GM19035 (cell line): ENCODE measurements around the gene TUBGCP5.

Experiments used
- ATAC-seq: cut with Tn5 transposase; IDR thresholded peaks from one replicate; pipeline ENCODE4 v1.9.1; 2021; ENCODE audit not compliant: unreplicated experiment

The TUBGCP5 gene

DNA sequence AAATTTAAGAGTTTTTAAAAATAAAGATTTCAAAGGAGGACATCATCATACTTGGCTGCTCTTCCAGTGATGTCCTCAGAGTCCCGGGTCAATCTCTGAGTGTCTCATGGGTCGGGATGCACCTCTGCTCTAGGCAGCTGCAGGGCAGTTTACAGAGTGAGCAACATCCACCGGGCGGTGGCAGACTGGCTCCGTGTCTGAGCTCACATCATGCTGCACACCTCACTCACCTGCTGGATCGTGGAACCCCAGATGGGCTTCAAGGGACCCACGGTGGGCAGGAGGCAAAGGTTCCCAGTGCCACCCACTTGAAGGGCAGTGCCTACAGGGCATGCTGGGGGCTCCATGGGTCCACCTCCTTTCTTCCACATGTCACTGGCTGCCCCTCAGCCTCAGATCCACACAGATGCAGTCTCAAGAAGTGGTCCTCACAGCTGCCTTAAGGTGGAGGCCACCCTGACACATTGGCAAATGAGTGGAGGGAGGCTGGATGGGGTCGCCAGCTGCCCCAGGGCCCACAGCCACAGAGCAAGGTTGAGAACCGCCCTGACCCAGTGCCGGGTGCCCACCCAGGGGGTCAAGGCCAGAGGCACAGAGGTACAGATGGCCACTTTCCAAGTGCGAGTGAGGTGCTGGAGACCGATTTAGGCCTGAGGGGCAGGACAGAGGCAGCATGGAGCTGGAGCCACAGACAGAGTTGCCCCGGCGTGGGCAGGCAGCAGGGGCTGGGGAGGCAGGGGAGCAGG, 84.4 kb downstream of the TUBGCP5 start:
- ATAC-seq: no peak

DNA sequence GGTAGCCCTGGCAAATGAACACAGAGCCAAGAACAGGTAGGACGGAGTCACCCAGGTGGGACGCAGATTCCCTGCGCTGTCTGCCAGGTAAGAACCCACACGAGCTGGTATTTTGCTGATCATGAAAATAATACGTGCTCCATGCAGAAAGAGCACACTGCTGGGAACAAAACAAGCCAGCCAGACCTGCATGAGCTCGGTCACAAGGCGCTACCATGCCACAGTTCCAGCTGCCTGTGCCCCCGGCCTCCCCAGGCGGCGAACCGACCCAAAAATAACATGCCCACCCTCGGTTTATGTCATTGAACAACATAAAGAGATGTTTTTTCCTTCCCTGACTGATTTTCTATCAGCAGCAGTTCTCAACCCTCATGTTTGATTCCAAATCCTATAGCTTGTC, 85.0 kb downstream of the TUBGCP5 start:
- no peak for ATAC-seq

DNA sequence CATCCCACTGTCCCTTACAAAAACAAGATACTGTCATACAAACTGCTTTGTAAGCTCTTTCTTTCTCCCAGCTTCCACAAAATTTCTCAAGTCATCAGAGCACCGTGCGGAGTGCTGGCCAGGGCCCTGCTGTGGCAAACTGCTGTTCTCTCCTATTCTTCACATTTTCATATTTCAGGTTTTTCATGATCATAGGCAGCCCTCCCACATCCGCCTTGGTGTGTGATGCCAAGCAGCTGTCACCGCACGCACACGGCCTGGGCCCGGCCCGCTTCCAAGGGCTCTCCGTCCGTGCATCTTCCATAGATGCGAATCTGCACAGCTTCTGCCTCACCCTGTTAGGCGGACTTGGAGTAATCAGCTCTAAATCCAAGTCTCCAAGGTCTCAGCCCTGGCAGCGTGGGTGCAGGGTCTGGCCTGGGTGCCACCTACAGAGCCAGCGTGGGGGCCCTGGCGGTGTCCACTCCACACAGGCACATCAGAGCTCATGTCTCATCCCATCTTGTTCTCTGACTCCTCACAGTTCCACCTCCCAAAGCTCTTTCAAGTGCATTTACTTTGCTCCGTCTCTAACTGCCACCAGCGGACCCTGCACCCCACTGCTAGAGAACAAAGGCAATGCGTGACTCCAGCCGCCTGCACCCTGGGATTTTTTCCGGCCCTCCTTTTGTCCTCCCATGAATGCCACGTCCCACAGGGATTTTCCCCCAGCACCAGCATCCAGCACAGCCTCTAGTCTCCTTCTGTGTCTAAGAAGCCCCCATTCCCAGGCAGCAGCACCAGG, 86.4 kb downstream of the TUBGCP5 start:
- ATAC-seq: no peak

DNA sequence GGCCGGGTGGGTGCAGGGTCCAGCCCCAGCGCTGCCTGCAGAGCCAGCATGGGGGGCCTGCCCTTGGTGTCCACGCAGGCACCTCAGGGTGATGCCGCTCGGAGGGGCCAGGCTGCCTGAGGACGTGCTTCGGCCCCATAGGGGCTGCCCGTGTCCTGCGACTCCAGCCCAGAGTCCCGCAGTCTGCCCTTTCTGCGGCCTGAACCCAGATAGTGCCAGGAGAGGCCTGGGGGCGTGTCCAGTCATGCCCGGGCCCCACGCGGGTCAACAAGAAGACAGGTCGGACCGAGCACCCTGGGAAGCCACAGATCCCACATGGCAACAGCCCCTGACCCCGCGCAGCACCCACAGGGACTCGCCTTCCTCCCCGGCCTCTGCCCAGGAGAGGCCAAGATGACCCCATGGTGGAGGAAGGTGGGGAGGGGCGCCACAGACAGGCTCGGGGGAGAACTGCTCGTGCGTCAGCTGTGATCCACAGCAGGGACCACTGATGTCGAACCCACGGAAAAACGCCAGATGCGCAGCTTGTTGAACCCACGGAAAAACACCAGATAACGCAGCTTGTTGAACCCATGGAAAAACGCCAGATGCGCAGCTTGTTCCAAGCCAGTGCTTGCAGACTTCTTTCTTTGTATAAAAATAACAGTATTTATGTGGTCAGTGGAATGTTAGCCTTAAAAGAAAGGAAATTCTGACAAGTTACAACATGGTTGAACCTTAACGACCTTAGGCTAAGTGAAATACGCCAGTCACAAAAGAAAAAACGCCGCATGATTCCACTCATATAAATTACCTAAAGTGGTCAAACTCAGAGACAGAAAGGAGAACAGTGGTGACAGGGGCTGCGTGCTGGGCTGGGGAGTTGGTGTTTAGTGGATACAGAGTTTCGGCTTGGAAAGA, 87.7 kb downstream of the TUBGCP5 start:
- no peak for ATAC-seq

DNA sequence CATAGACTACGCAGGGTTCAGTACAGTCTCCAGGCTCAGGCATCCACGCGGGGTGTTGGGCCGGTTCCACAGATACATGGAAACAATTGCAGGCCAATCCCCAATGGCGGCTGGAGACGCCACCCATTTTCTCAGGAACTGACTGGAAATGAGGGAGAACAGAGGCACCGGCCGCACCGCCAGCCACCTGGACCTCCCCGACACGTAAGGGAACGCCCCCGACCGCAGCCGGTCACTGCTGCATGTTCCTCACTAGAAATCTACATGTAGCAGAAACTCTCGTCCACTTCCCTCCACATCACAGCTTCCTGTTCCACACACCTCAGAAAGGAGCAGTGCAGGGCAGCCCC, 88.4 kb downstream of the TUBGCP5 start:
- ATAC-seq: no peak

DNA sequence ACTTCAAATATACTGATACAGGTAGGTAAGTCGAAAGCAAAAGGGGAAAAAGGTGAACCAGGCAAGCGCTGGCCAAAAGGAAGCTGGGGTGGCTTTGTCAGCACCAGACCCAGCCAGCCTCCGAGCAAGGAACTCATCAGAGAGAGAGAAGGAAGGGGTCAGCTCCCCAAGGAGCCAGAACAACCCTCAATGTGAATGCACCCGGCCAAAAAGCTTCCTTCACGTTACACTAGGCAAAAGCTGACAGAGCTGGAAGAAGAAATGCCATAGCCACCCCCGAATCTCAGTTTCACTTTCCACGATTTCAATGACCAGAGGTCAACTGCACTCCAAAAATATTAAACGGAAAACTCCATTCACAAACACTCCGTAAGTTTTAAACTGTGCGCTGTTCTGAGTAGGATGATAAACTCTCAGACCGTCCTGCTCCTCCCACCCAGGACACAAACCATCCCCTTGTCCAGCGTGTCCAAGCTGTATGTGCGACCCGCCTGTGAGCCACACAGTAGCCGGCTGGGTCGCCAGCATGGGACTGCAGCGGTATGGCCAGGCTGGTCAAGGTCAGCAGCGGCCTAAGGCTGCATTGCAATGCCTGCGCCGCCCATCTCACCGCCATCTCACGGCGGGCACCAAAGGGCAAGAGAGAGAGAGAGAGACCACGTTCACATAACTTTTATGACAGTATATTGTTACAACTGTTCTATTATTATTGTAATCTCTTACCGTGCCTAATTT, 88.9 kb downstream of the TUBGCP5 start:
- no peak for ATAC-seq
